Panc1 (cell line): ENCODE results near the gene FGGY. TPM values are rescaled to one million over a fixed set of nuclear protein-coding genes. Genes with fewer than 3 reads are reported as not detected.

Source experiments
- ATAC-seq: fragments of 200-7000 bp; cut with Tn5 transposase; 2 replicates; pipeline ENCODE4 v1.9.1; 2020; ENCODE audit warnings: mild to moderate bottlenecking, moderate library complexity
- BruUV-seq: library from RNA; stranded (reverse); fragments of 400-500 nt; replicated peaks from 2 replicates; lab custom pipeline; 2021; lab: Mats Ljungman, UMichigan
- CTCF ChIA-PET: fragments of 300-600 bp; sonication (Branson Sonifier 250); formaldehyde crosslinking; loops from one replicate; lab custom pipeline; 2022; ENCODE audit warnings: antibody characterized with exemption; lab: Charles Lee
- POLR2A ChIA-PET: fragments of 300-600 bp; sonication (Branson Sonifier 250); formaldehyde crosslinking; loops from one replicate; lab custom pipeline; 2022; ENCODE audit warnings: antibody characterized with exemption; lab: Charles Lee
- DNase-seq: peaks from one replicate; pipeline ENCODE4 v3.0.0-alpha.2; 2010; ENCODE audit warnings: low read depth, low spot score
- H3K27ac ChIP-seq: 2 replicates; pipeline ENCODE4 v1.5.1; 2011; ENCODE audit warnings: mild to moderate bottlenecking, low read length, inconsistent platforms
- H3K27me3 ChIP-seq: fragments of 200-500 bp; sonication (Bioruptor generic); 2 replicates; pipeline ENCODE4 v1.6.0; 2014; ENCODE audit warnings: low read length, inconsistent platforms; ENCODE audit not compliant: control insufficient read depth, insufficient read depth
- H3K36me3 ChIP-seq: fragments of 200-500 bp; sonication (Bioruptor generic); 2 replicates; pipeline ENCODE4 v1.5.1; 2014; ENCODE audit warnings: inconsistent platforms, mild to moderate bottlenecking, low read length, moderate library complexity; ENCODE audit not compliant: control insufficient read depth, insufficient read depth
- H3K4me1 ChIP-seq: 2 replicates; pipeline ENCODE4 v1.5.1; 2011; ENCODE audit warnings: inconsistent platforms, mild to moderate bottlenecking, low read length, moderate library complexity; ENCODE audit not compliant: control insufficient read depth, insufficient read depth
- H3K4me3 ChIP-seq, 2 experiments: 2 replicates each; pipeline ENCODE4 v1.5.1; 2011 to 2012; ENCODE audit warnings: low read depth in 2 of 2, low read length in 2 of 2, mild to moderate bottlenecking in 2 of 2, inconsistent platforms in 1 of 2, moderate library complexity in 1 of 2
- H3K9me3 ChIP-seq: fragments of 200-500 bp; sonication (Bioruptor generic); 2 replicates; pipeline ENCODE4 v1.5.1; 2014; ENCODE audit warnings: low read depth, mild to moderate bottlenecking, inconsistent platforms, low read length, moderate library complexity; ENCODE audit not compliant: control insufficient read depth, insufficient read depth
- POLR2AphosphoS5 ChIP-seq: IDR thresholded peaks from 2 replicates; pipeline ENCODE4 v1.6.1; 2012; ENCODE audit warnings: mild to moderate bottlenecking, low read depth, low read length, moderate library complexity
- SIN3A ChIP-seq: IDR thresholded peaks from 2 replicates; pipeline ENCODE4 v1.6.1; 2012; ENCODE audit warnings: low read depth, mild to moderate bottlenecking, low read length, moderate library complexity, borderline replicate concordance; ENCODE audit not compliant: insufficient read depth
- TCF7L2 ChIP-seq: IDR thresholded peaks from 2 replicates; pipeline ENCODE4 v1.6.1; 2011; ENCODE audit warnings: mild to moderate bottlenecking, low read depth, low read length, inconsistent platforms
- in situ Hi-C: cut with HindIII; loops from 2 replicates; pipeline ENCODE4 v1.10.0; 2016; ENCODE audit warnings: low sequenced_read_pairs, low pct_unique_long_range_greater_than_20kb
- intact Hi-C: fragments of 100-400 bp; cut with micrococcal nuclease; formaldehyde crosslinking; loops from one replicate; pipeline ENCODE4 v1.10.0; 2022; ENCODE audit not compliant: unreplicated experiment
- total RNA-seq: library from RNA; stranded (reverse); gene quantifications from one replicate; pipeline ENCODE4 v1.2.1, GENCODE V29; 2021; ENCODE audit not compliant: unreplicated experiment
- TF ChIP-seq, protein P1 (sequence below): fragments of 450-650 bp; IDR thresholded peaks from 2 replicates; pipeline ENCODE4 v1.5.1; 2017; ENCODE audit warnings: mild to moderate bottlenecking
- TF ChIP-seq, protein P2 (sequence below), 2 experiments: IDR thresholded peaks; 2 replicates each; pipeline ENCODE4 v1.6.1; 2011 to 2012; ENCODE audit warnings: low read depth in 2 of 2, control low read depth in 1 of 2, low read length in 1 of 2, mild to moderate bottlenecking in 1 of 2, moderate library complexity in 1 of 2; ENCODE audit not compliant: insufficient read depth in 1 of 2

Gene FGGY
- total RNA-seq, 1 experiment from 2014 or later: 15.5 TPM

DNA sequence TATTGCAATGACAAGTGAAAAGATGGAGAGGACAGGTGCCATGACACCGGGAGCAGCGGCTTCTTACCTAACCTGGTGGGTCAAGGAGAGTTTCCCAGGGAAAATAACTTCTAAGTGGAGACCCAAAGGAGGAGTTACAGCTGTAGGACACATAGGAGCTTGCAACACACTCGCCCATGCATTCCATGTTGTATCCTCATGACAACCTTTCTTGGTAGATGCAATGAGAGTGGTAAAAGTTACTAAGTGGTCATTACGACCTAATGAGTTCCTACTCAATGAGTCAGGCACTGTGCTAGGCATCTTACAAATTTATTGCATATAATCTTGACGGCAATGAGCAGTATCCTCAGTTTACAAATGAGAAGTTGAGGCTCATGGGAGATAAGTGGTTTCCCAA, 398.4 kb downstream of the FGGY start:
- intact Hi-C loops: loop anchor here (5.0 kb wide), 3 partner anchors 62 to 913 kb away; partner anchors contain the start of genes FGGY and JUN
- H3K27me3 ChIP-seq: no peaks in the 10 kb centered on the region
- in situ Hi-C loops: no loop called here
- no TSS peak for BruUV-seq
- no peak overlapping the region for H3K4me3 ChIP-seq
- no peaks in the 10 kb centered on the region for H3K9me3 ChIP-seq
- TF ChIP-seq, protein P1, sequence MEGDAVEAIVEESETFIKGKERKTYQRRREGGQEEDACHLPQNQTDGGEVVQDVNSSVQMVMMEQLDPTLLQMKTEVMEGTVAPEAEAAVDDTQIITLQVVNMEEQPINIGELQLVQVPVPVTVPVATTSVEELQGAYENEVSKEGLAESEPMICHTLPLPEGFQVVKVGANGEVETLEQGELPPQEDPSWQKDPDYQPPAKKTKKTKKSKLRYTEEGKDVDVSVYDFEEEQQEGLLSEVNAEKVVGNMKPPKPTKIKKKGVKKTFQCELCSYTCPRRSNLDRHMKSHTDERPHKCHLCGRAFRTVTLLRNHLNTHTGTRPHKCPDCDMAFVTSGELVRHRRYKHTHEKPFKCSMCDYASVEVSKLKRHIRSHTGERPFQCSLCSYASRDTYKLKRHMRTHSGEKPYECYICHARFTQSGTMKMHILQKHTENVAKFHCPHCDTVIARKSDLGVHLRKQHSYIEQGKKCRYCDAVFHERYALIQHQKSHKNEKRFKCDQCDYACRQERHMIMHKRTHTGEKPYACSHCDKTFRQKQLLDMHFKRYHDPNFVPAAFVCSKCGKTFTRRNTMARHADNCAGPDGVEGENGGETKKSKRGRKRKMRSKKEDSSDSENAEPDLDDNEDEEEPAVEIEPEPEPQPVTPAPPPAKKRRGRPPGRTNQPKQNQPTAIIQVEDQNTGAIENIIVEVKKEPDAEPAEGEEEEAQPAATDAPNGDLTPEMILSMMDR: no peak
- TF ChIP-seq, protein P2, sequence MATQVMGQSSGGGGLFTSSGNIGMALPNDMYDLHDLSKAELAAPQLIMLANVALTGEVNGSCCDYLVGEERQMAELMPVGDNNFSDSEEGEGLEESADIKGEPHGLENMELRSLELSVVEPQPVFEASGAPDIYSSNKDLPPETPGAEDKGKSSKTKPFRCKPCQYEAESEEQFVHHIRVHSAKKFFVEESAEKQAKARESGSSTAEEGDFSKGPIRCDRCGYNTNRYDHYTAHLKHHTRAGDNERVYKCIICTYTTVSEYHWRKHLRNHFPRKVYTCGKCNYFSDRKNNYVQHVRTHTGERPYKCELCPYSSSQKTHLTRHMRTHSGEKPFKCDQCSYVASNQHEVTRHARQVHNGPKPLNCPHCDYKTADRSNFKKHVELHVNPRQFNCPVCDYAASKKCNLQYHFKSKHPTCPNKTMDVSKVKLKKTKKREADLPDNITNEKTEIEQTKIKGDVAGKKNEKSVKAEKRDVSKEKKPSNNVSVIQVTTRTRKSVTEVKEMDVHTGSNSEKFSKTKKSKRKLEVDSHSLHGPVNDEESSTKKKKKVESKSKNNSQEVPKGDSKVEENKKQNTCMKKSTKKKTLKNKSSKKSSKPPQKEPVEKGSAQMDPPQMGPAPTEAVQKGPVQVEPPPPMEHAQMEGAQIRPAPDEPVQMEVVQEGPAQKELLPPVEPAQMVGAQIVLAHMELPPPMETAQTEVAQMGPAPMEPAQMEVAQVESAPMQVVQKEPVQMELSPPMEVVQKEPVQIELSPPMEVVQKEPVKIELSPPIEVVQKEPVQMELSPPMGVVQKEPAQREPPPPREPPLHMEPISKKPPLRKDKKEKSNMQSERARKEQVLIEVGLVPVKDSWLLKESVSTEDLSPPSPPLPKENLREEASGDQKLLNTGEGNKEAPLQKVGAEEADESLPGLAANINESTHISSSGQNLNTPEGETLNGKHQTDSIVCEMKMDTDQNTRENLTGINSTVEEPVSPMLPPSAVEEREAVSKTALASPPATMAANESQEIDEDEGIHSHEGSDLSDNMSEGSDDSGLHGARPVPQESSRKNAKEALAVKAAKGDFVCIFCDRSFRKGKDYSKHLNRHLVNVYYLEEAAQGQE (IDR thresholded peaks at IDR 0.05; ENCODE audit: insufficient read depth in 1 of 2, low read depth in 2 of 2, low read length in 1 of 2): no peak
- TF ChIP-seq SIN3A (no peak), TCF7L2 (no peak), POLR2AphosphoS5 (no peak)
- POLR2A ChIA-PET: no interaction called here
- no peak for DNase-seq
- CTCF ChIA-PET: no interaction called here
- no peaks in the 10 kb centered on the region for H3K4me1 ChIP-seq
- ATAC-seq: no peak
- no peaks in the 10 kb centered on the region for H3K36me3 ChIP-seq
- H3K27ac ChIP-seq: no peak overlapping the region

DNA sequence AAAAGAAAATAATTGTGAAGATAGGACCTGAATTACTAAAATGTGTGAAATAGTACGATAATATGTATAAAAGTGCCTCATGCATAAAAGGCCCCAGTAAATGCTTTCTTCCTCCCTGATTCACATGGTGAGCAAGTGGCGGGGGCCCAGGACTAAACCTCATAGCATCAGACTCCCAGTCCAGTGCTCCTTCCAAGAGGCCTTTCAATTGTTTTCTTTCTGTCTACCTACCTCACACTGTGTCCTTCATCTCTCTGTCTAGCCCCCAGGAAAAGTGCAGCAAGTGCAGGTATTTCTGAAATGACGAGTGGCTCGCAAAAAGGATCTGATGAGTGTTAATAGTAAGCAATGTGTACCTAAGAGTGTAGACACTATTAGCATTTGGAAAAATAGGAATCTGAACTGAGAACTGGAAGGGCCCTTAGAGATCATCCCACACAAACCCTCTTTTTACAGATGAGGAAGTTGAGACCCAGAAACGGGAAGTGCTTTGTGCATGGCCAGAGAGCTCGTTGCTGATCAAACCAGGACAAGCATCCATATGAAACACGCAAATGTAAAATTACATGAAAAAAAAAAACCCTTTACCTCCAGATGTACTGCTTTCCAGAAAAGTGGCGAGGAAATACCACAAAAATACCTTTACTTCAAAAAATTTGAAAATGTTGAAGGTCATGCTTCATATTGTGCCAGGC, 399.7 kb downstream of the FGGY start:
- no peaks in the 10 kb centered on the region for H3K9me3 ChIP-seq
- intact Hi-C loops: loop anchor here (5.0 kb wide), 3 partner anchors 61 to 914 kb away; partner anchors contain the start of genes FGGY and JUN
- H3K27me3 ChIP-seq: no peaks in the 10 kb centered on the region
- H3K36me3 ChIP-seq: no peaks in the 10 kb centered on the region
- H3K4me3 ChIP-seq: no peak overlapping the region
- BruUV-seq: no TSS peak
- POLR2A ChIA-PET: interaction anchor here (0.6 kb wide), 1 partner anchor 549 kb away, joined by 4 read pairs; no protein-coding TSS in a partner anchor
- CTCF ChIA-PET: interaction anchor here (0.6 kb wide), 2 partner anchors 333 to 597 kb away, joined by 3 to 4 read pairs; no protein-coding TSS in a partner anchor
- DNase-seq: no peak
- H3K4me1 ChIP-seq: no peaks in the 10 kb centered on the region
- H3K27ac ChIP-seq: no peak overlapping the region
- TF ChIP-seq SIN3A (no peak), POLR2AphosphoS5 (no peak), TCF7L2 (no peak)
- TF ChIP-seq, protein P2 (IDR thresholded peaks at IDR 0.05; ENCODE audit: insufficient read depth in 1 of 2, low read depth in 2 of 2, low read length in 1 of 2): no peak
- TF ChIP-seq, protein P1: no peak
- in situ Hi-C loops: no loop called here
- no peak for ATAC-seq
